Thyroid gland (tissue), 4 donors: ENCODE results near the gene ATP6AP1. TPM values are rescaled to one million over a fixed set of nuclear protein-coding genes. Genes with fewer than 3 reads are reported as not detected.

Experiments used
- DNase-seq, 2 donors: peaks; one replicate each; pipeline ENCODE4 v3.0.0-alpha.2; 2019
- H3K27ac ChIP-seq, 3 donors: fragments of 200-600 bp; sonication (generic); 1 replicate in 2 of 3; 2 replicates in 1 of 3; pipeline ENCODE4 v1.5.1; 2016 to 2019; ENCODE audit warnings: mild to moderate bottlenecking in 1 of 3, moderate library complexity in 1 of 3
- H3K27me3 ChIP-seq: fragments of 200-600 bp; sonication (generic); one replicate; pipeline ENCODE4 v1.5.1; 2019
- H3K36me3 ChIP-seq, 2 donors: fragments of 200-600 bp; sonication (generic); one replicate each; pipeline ENCODE4 v1.5.1; 2016 to 2019
- H3K4me1 ChIP-seq, 2 donors: fragments of 200-600 bp; sonication (generic); one replicate each; pipeline ENCODE4 v1.5.1; 2017 to 2019
- H3K4me3 ChIP-seq, 3 donors: fragments of 200-600 bp; sonication (generic); replicated peaks in 1 of 3; 1 replicate in 2 of 3; 2 replicates in 1 of 3; pipeline ENCODE4 v1.5.1; 2016; ENCODE audit warnings: mild to moderate bottlenecking in 1 of 3
- H3K9me3 ChIP-seq: fragments of 200-600 bp; sonication (generic); one replicate; pipeline ENCODE4 v1.5.1; 2017
- CTCF ChIP-seq, 6 experiments: fragments of 200-600 bp in 3 of 6; fragments of 450-650 bp in 3 of 6; sonication (generic) in 3 of 6; IDR thresholded peaks; one replicate each; pipeline ENCODE4 v1.5.1; 2016 to 2019; ENCODE audit warnings: antibody characterized with exemption in 6 of 6, mild to moderate bottlenecking in 2 of 6, inconsistent platforms in 1 of 6, moderate library complexity in 1 of 6
- POLR2A ChIP-seq, 2 donors: fragments of 450-650 bp; IDR thresholded peaks; one replicate each; pipeline ENCODE4 v1.6.1; 2017; ENCODE audit warnings: antibody characterized with exemption in 2 of 2, mild to moderate bottlenecking in 2 of 2, moderate library complexity in 1 of 2
- WGBS, 2 donors: methylation state at CpG; one replicate each; pipeline ENCODE4 v1.1.5; 2017; 5-methylcytosine and 5-hydroxymethylcytosine counted together
- intact Hi-C: fragments of 100-400 bp; cut with DNase I; formaldehyde crosslinking; loops from one replicate; pipeline ENCODE4 v1.15.1; 2023
- total RNA-seq, 4 donors: library from RNA; depleted of rRNA; stranded (reverse); fragments of >200 nt; gene quantifications; one replicate each; pipeline ENCODE4 v1.2.3, GENCODE V29; 2016

ATP6AP1 gene
- total RNA-seq, 4 donors from 2014 or later, result 69.0 to 172 (median 84.4) TPM

DNA sequence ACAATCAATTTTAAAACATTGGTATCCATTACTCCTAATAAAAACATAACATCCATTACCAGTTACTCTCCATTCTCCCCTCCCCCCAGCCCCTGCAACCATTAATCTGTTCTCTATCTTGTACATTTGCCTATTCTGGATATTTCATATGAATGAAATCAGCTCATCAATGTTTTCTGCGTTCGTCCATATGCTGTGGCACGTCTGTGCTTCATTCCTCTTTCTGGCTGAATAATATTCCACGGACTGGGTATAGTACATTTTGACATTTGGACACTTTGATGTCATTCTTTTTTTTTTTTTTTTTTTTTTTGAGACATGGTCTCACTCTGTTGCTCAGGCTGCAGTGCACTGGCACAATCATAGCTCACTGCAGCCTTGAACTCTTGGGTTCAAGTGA lies 24.6 kb upstream of the ATP6AP1 start:
- 93 to 95% methylated on average over 4 of the region's 4 CpGs for WGBS, 2 donors
- H3K4me3 ChIP-seq, result no peak overlapping the region
- H3K27me3 ChIP-seq, result no peaks in the 10 kb centered on the region
- TF ChIP-seq POLR2A (IDR thresholded peaks at IDR 0.05) (no peak), CTCF (IDR thresholded peaks at IDR 0.05) (no peak)
- H3K9me3 ChIP-seq, result no peaks in the 10 kb centered on the region
- H3K4me1 ChIP-seq, result peaks cover 9% of the 10 kb centered on the region in 2 donors
- peaks cover 19 to 25% of the 10 kb centered on the region in 2 donors for H3K36me3 ChIP-seq
- intact Hi-C loops, result loop anchor here (5.0 kb wide), 1 partner anchor 128 kb away; no protein-coding TSS in a partner anchor
- DNase-seq, result no peak
- no peak overlapping the region for H3K27ac ChIP-seq

GRCh38 chrX:154404625-154405192 lies 23.8 kb upstream of the ATP6AP1 start:
- WGBS, 2 donors, result 92 to 97% methylated on average over 6 to 13 of the region's 16 CpGs
- peaks cover 5% of the 10 kb centered on the region in 2 donors for H3K4me1 ChIP-seq
- peaks cover 11 to 17% of the 10 kb centered on the region in 2 donors for H3K36me3 ChIP-seq
- TF ChIP-seq POLR2A (IDR thresholded peaks at IDR 0.05), result no peak
- TF ChIP-seq CTCF (IDR thresholded peaks at IDR 0.05), result no peak
- no peak overlapping the region for H3K4me3 ChIP-seq
- no peak for DNase-seq
- no peaks in the 10 kb centered on the region for H3K9me3 ChIP-seq
- intact Hi-C loops, result loop anchor here (5.0 kb wide), 1 partner anchor 128 kb away; no protein-coding TSS in a partner anchor
- no peak overlapping the region for H3K27ac ChIP-seq
- no peaks in the 10 kb centered on the region for H3K27me3 ChIP-seq

DNA sequence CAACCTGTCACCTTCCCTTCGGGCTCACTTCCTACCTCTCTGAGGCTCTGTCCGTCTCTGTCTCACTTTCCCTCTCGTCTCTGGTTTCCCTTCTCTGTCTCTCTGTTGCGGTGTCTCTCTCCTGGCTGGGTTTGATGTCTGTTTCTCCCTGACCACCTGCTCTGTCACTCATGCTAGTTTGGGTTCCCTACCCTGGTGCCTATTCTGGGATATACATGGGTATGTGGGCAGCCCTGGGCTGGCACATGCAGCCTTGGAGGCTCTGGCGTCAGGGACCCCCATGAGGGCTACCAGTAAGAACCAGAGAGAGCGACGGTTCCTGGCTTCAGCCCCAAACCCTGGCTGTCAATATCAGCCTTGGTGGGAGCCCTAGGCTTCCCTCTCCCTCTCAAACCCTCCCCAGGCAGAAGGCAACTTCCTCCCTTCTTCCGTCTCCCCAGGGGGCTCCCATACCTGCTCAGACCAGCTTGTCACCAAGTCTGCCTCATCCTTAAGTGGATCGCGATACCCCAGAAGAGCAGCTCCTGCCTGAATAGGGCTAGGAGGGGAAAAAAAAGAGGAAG lies 19.7 kb upstream of the ATP6AP1 start:
- no peak overlapping the region for H3K4me3 ChIP-seq
- TF ChIP-seq POLR2A (IDR thresholded peaks at IDR 0.05), result no peak

DNA sequence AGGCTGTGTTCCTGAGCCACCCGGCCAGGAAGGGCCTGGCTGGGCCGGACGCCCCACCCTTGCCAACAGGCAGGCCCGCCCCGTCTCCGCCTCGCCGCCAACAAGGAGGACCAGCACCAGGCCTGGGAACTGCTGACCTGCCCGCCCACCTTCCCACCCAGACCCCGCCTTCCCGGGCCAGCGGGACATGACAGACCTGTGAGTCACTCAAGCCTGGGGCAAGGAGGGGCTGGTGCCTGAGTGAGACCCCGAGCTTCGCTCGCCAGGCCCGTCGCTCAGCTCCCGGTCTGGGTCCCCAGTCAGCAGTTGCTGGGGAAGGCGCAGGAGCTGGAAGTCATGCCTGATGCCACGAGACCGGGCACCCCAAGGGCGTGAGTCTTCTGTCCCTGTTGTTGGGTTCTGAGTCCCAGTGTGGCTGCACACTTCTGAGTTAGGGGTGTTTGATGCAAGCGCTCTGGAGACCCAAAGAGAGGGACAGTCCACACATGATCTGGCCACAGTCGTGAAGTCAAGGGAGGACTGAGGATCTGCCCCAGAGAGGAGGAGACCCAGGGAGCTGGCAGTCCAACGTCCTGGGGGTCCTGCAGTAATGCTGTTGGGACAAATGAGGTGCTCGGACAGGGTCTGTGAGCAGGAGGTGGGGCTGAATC lies 19.1 kb upstream of the ATP6AP1 start, which contains the start of gene DNASE1L1:
Gene DNASE1L1, minus strand, starts transcription at position 33 of the 650 bp plus-strand sequence. CDS start 3,686 bp downstream, outside the sequence.
- intact Hi-C loops, result no loop called here
- Histone ChIP-seq H3K9me3 (no peaks in the 10 kb centered on the region), H3K27ac (peak within 1 kb of the TSS in 2 of 3 donors; percentile 30 to 40), H3K27me3 (no peaks in the 10 kb centered on the region), H3K4me1 (peaks cover 0 to 7% of the 10 kb centered on the region in 2 donors), H3K36me3 (no peaks in the 10 kb centered on the region), H3K4me3 (no peak within 1 kb of the TSS)
- TF ChIP-seq POLR2A (IDR thresholded peaks at IDR 0.05), result no peak
- TF ChIP-seq CTCF (IDR thresholded peaks at IDR 0.05), result no peak
- WGBS, 2 donors, result 70 to 86% methylated on average over 4 of the region's 26 CpGs
- peak; percentile 73 to 81 for DNase-seq

More for the DNA sequence above, 19.7 kb upstream of the ATP6AP1 start:
- Histone ChIP-seq H3K27me3 (no peaks in the 10 kb centered on the region), H3K36me3 (no peaks in the 10 kb centered on the region), H3K4me1 (peaks cover 0 to 7% of the 10 kb centered on the region in 2 donors), H3K27ac (peak overlapping the region in 2 of 3 donors; percentile 30 to 40), H3K9me3 (no peaks in the 10 kb centered on the region)
- WGBS, 2 donors, result 54 to 81% methylated on average over 8 to 10 of the region's 10 CpGs
- no peak for DNase-seq
- intact Hi-C loops, result no loop called here

DNA sequence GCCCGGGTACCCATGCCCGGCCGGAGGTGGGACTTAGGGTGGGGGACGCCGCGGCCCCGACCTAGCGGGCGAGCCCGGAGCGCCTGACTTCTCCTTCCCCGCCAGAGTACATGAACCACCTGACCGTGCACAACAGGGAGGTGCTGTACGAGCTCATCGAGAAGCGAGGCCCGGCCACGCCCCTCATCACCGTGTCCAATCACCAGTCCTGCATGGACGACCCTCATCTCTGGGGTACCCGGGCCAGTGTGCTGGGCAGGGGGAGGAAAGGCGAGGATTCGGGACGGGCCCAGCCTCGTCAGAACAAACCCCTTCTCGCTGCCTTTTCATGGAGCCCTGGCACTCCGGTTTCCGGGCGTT lies 16.5 kb upstream of the ATP6AP1 start:
- Histone ChIP-seq H3K27ac (peak overlapping the region; percentile 89 to 95 (median 94)), H3K27me3 (no peaks in the 10 kb centered on the region), H3K36me3 (no peaks in the 10 kb centered on the region), H3K9me3 (no peaks in the 10 kb centered on the region), H3K4me1 (peaks cover 0 to 7% of the 10 kb centered on the region in 2 donors), H3K4me3 (peak overlapping the region; percentile 39 to 62 (median 51))
- 13% methylated on average over 4 of the region's 29 CpGs; no CpG with 5 or more reads in 1 of the 2 donors for WGBS, 2 donors
- DNase-seq, result peak; percentile 74 to 77
- TF ChIP-seq CTCF (IDR thresholded peaks at IDR 0.05) (no peak), POLR2A (IDR thresholded peaks at IDR 0.05) (peak in 1 of 2 donors; percentile 64)
- intact Hi-C loops, result no loop called here
